Activated CD8-positive, alpha-beta T cell treated with anti-CD3 and anti-CD28 coated beads for 36 hours (primary cell): Measurements from ENCODE around the gene RAB8B. TPM values are rescaled to one million over a fixed set of nuclear protein-coding genes. Genes with fewer than 3 reads are reported as not detected.

Experiments used
- ATAC-seq: fragments of 200-7000 bp; cut with Tn5 transposase; one replicate; pipeline ENCODE4 v1.10.0; 2021; ENCODE audit warnings: mild to moderate bottlenecking, moderate library complexity
- CTCF ChIA-PET: fragments of 350-600 bp; sonication (Branson Sonifier 250); formaldehyde crosslinking; loops from one replicate; lab custom pipeline; 2021; ENCODE audit warnings: antibody characterized with exemption; lab: Charles Lee
- POLR2A ChIA-PET: fragments of 350-600 bp; sonication (Branson Sonifier 250); formaldehyde crosslinking; loops from one replicate; lab custom pipeline; 2021; ENCODE audit warnings: antibody characterized with exemption; lab: Charles Lee
- DNase-seq: peaks from one replicate; pipeline ENCODE4 v3.0.0-alpha.2; 2020
- H3K27ac Mint-ChIP-seq: one replicate; pipeline ENCODE4 v1.8.0; 2021; ENCODE audit warnings: mild to moderate bottlenecking, mixed read lengths
- H3K27me3 Mint-ChIP-seq: one replicate; pipeline ENCODE4 v1.8.0; 2021; ENCODE audit warnings: mixed read lengths
- H3K36me3 Mint-ChIP-seq: one replicate; pipeline ENCODE4 v1.8.0; 2021; ENCODE audit warnings: low read depth, mixed read lengths
- H3K4me1 Mint-ChIP-seq: one replicate; pipeline ENCODE4 v1.8.0; 2021; ENCODE audit warnings: low read depth, mixed read lengths
- H3K4me3 Mint-ChIP-seq: one replicate; pipeline ENCODE4 v1.8.0; 2021; ENCODE audit warnings: mild to moderate bottlenecking, moderate library complexity, mixed read lengths
- H3K9me3 Mint-ChIP-seq: one replicate; pipeline ENCODE4 v1.8.0; 2021; ENCODE audit warnings: mixed read lengths
- CTCF ChIP-seq: fragments of 200-600 bp; IDR thresholded peaks from one replicate; pipeline ENCODE4 v1.8.0; 2022; ENCODE audit warnings: antibody characterized with exemption, mild to moderate bottlenecking
- intact Hi-C: fragments of 100-400 bp; cut with micrococcal nuclease; formaldehyde crosslinking; loops from one replicate; pipeline ENCODE4 v1.10.0; 2022
- total RNA-seq, 2 experiments: library from RNA; stranded (reverse); gene quantifications; one replicate each; pipeline ENCODE4 v1.2.3, GENCODE V29; 2021

RAB8B gene
- total RNA-seq, 2 experiments from 2014 or later, result 252 to 261 TPM

GRCh38 chr15:63157118-63157843 lies 32.1 kb upstream of the RAB8B start, which contains the start of gene RPS27L:
Gene RPS27L, minus strand, starts transcription at chr15:63157477. Its CDS starts 72 bp downstream, at chr15:63157405.
- Mint-ChIP-seq H3K27me3 (no peaks in the 10 kb centered on the region), H3K9me3 (no peaks in the 10 kb centered on the region), H3K27ac (peak within 1 kb of the TSS; percentile 97), H3K36me3 (peaks cover 26% of the 10 kb centered on the region), H3K4me1 (peaks cover 17% of the 10 kb centered on the region), H3K4me3 (peak within 1 kb of the TSS; percentile 98)
- CTCF ChIA-PET, result interaction anchor here (0.6 to 2.0 kb wide), 5 partner anchors 12 to 121 kb away, joined by 3 to 6 read pairs (median 4); no protein-coding TSS in a partner anchor
- DNase-seq (peak; percentile 94), ATAC-seq (peak; percentile 97)
- intact Hi-C loops, result loop anchor here (5.0 to 10.0 kb wide), 3 partner anchors 35 to 118 kb away; partner anchors contain the start of gene APH1B
- no peak for TF ChIP-seq CTCF
- POLR2A ChIA-PET, result interaction anchor here (0.6 to 2.0 kb wide), 15 partner anchors 9 to 106 kb away, joined by 3 to 20 read pairs (median 4); no protein-coding TSS in a partner anchor

DNA sequence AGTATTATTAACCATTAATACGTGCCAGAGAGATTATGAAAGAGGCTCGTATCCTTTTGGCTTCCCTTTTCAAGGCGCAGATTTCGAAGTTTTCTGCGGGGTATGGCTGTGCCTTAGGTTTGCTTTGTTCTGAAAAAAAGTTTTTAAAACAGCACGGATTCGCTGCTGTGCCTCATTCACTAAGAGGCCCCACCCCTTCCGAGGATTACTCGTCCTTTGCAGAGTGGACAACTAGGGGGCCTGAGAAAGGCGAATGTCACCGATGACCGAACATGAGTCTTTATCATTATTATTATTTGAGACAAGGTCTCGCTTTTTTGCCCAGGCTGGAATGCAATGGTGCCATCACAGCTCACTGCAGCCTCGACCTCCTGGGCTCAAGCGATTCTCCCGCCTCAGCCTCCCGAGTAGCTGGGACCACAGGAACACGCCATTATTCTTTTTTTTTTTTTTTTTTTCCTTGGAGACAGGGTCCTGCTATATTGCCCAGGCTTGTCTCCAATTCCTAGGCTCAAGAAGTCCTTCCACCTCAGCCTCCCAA lies 31.4 kb upstream of the RAB8B start:
- Mint-ChIP-seq H3K4me3 (peak overlapping the region; percentile 98), H3K9me3 (no peaks in the 10 kb centered on the region), H3K4me1 (peaks cover 17% of the 10 kb centered on the region), H3K27me3 (no peaks in the 10 kb centered on the region), H3K36me3 (peaks cover 22% of the 10 kb centered on the region), H3K27ac (peak overlapping the region; percentile 92)
- TF ChIP-seq CTCF, result no peak
- ATAC-seq (peak; percentile 48), DNase-seq (peak; percentile 54)
- ChIA-PET CTCF (interaction anchor here (0.9 to 1.1 kb wide), 3 partner anchors 34 to 120 kb away, joined by 3 to 5 read pairs (median 4); no protein-coding TSS in a partner anchor), POLR2A (interaction anchor here (1.1 to 2.0 kb wide), 11 partner anchors 10 to 106 kb away, joined by 3 to 20 read pairs (median 4); no protein-coding TSS in a partner anchor)
- intact Hi-C loops, result loop anchor here (5.0 to 10.0 kb wide), 3 partner anchors 34 to 117 kb away; partner anchors contain the start of gene APH1B

GRCh38 chr15:63160638-63161037 lies 28.8 kb upstream of the RAB8B start:
- H3K27ac Mint-ChIP-seq, result no peak overlapping the region
- no peaks in the 10 kb centered on the region for H3K9me3 Mint-ChIP-seq
- intact Hi-C loops, result no loop called here
- DNase-seq (no peak), ATAC-seq (no peak)
- peaks cover 11% of the 10 kb centered on the region for H3K36me3 Mint-ChIP-seq
- peaks cover 6% of the 10 kb centered on the region for H3K4me1 Mint-ChIP-seq
- CTCF ChIA-PET, result no interaction called here
- TF ChIP-seq CTCF, result no peak
- POLR2A ChIA-PET, result no interaction called here
- H3K4me3 Mint-ChIP-seq, result no peak overlapping the region
- H3K27me3 Mint-ChIP-seq, result no peaks in the 10 kb centered on the region

DNA sequence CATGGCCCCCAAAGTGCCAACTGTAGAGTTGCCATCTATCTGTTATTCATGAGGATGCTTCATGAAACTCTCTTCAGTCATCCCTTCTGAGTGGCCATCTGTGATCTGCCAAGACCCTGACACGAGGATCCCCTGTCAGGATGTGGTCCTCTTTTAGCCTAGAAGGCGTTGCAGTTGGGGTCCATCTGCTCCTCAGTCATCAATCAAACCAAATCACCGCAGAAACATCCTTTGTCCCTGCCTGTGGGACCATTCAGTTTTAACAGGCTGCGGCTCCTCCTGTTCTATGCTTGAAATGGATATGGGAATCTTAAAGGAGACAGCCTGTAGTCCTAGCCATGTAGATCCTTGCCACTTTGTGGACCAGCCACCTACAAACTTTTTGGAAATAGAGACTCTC lies 26.2 kb upstream of the RAB8B start:
- TF ChIP-seq CTCF, result no peak
- DNase-seq, result no peak
- no peaks in the 10 kb centered on the region for H3K9me3 Mint-ChIP-seq
- H3K36me3 Mint-ChIP-seq, result peaks cover 4% of the 10 kb centered on the region
- H3K4me1 Mint-ChIP-seq, result peaks cover 5% of the 10 kb centered on the region
- CTCF ChIA-PET, result no interaction called here
- H3K27ac Mint-ChIP-seq, result no peak overlapping the region
- H3K4me3 Mint-ChIP-seq, result no peak overlapping the region
- H3K27me3 Mint-ChIP-seq, result no peaks in the 10 kb centered on the region
- intact Hi-C loops, result no loop called here
- POLR2A ChIA-PET, result no interaction called here
- ATAC-seq, result no peak
